CD4-positive, CD25-positive, alpha-beta regulatory T cell (primary cell): ENCODE data around the gene WNT2B. TPM values are rescaled to one million over a fixed set of nuclear protein-coding genes. Genes with fewer than 3 reads are reported as not detected.

Experiments used
- ATAC-seq, 2 donors: fragments of 150-1000 bp; cut with Tn5 transposase; one replicate each; pipeline ENCODE4 v1.10.0; 2021; ENCODE audit warnings: low read depth in 2 of 2, moderate number of reproducible peaks in 2 of 2, moderate library complexity in 1 of 2
- DNase-seq, 3 donors: peaks; one replicate each; pipeline versions ENCODE4 v3.0.0 to v3.0.0-alpha.2; 2012 to 2022; ENCODE audit warnings: mixed read lengths in 1 of 3
- H3K27ac ChIP-seq: one replicate; pipeline ENCODE4 v1.7.0; 2013; ENCODE audit warnings: mild to moderate bottlenecking, low read length; ENCODE audit not compliant: insufficient read depth, poor library complexity, severe bottlenecking
- H3K27me3 ChIP-seq: one replicate; pipeline ENCODE4 v1.7.0; 2013; ENCODE audit warnings: low read length; ENCODE audit not compliant: control insufficient read depth, insufficient read depth
- H3K36me3 ChIP-seq: one replicate; pipeline ENCODE4 v1.7.0; 2013; ENCODE audit warnings: mild to moderate bottlenecking, low read length, moderate library complexity; ENCODE audit not compliant: control insufficient read depth, insufficient read depth
- H3K4me1 ChIP-seq: 2 replicates; pipeline ENCODE4 v1.7.0; 2013; ENCODE audit warnings: mild to moderate bottlenecking, low read length; ENCODE audit not compliant: insufficient read depth, control insufficient read depth, poor library complexity, severe bottlenecking
- H3K4me3 ChIP-seq: one replicate; pipeline ENCODE4 v1.7.0; 2013; ENCODE audit warnings: low read depth, mild to moderate bottlenecking, low read length, moderate library complexity
- H3K9me3 ChIP-seq, 2 experiments: 1 replicate in 1 of 2; 2 replicates in 1 of 2; pipeline ENCODE4 v1.7.0; 2013; ENCODE audit warnings: low read length in 2 of 2, mild to moderate bottlenecking in 1 of 2, moderate library complexity in 1 of 2; ENCODE audit not compliant: control insufficient read depth in 2 of 2
- H3K27ac Mint-ChIP-seq, 3 donors: one replicate each; pipeline ENCODE4 v1.8.0; 2020 to 2022; ENCODE audit warnings: mild to moderate bottlenecking in 3 of 3, mixed read lengths in 3 of 3, moderate library complexity in 2 of 3
- H3K27me3 Mint-ChIP-seq: one replicate; pipeline ENCODE4 v1.8.0; 2022; ENCODE audit warnings: mild to moderate bottlenecking, mixed read lengths
- H3K36me3 Mint-ChIP-seq: one replicate; pipeline ENCODE4 v1.8.0; 2020; ENCODE audit warnings: mixed read lengths
- H3K4me1 Mint-ChIP-seq, 4 donors: one replicate each; pipeline ENCODE4 v1.8.0; 2020 to 2022; ENCODE audit warnings: mixed read lengths in 4 of 4, mild to moderate bottlenecking in 1 of 4
- H3K4me3 Mint-ChIP-seq, 4 donors: one replicate each; pipeline ENCODE4 v1.8.0; 2020 to 2022; ENCODE audit warnings: mild to moderate bottlenecking in 4 of 4, mixed read lengths in 4 of 4, moderate library complexity in 3 of 4
- H3K9me3 Mint-ChIP-seq, 7 donors: one replicate each; pipeline ENCODE4 v1.8.0; 2020 to 2022; ENCODE audit warnings: mixed read lengths in 7 of 7, mild to moderate bottlenecking in 3 of 7, moderate library complexity in 2 of 7
- polyA plus RNA-seq, 4 donors: library from polyadenylated mRNA; unstranded; fragments of 300-500 nt; fragmentation: Illumina TruSeq; gene quantifications; one replicate each; pipeline ENCODE4 v1.2.3, GENCODE V29; 2021
- total RNA-seq: library from RNA; stranded (reverse); gene quantifications from one replicate; pipeline ENCODE4 v1.2.3, GENCODE V29; 2022

The WNT2B gene
- total and polyA plus RNA-seq, 5 donors from 2014 or later: 0.01 to 1.2 (median 0.31) TPM; not detected in 1

DNA sequence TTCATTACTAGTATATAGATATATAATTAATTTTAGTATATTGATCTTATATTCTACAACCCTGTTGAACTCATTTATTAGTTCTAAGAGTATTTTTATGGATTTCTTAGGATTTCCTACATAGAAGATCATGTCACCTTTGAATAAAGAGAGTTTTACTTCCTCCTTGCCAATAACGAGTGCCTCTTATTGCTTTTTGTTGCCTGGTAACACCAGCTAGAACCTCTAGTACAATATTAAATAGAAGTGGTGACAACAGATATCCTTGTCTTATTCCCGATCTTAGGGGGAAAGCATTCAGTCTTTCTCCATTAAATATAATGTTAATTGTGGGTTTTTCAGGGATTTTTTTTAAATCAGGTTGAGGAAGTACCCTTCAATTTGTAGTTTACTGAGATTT, 40.8 kb downstream of the WNT2B start:
- ATAC-seq (no peak), DNase-seq (no peak)
- Histone ChIP-seq H3K27me3 (no peaks in the 10 kb centered on the region), H3K9me3 (no peaks in the 10 kb centered on the region), H3K4me3 (no peak overlapping the region), H3K36me3 (no peaks in the 10 kb centered on the region), H3K27ac (no peak overlapping the region), H3K4me1 (no peaks in the 10 kb centered on the region)
- H3K27ac Mint-ChIP-seq: no peak overlapping the region
- peaks cover 23% of the 10 kb centered on the region for H3K36me3 Mint-ChIP-seq
- no peaks in the 10 kb centered on the region for H3K4me1 Mint-ChIP-seq
- no peak overlapping the region for H3K4me3 Mint-ChIP-seq
- H3K27me3 Mint-ChIP-seq: no peaks in the 10 kb centered on the region
- H3K9me3 Mint-ChIP-seq: no peaks in the 10 kb centered on the region

DNA sequence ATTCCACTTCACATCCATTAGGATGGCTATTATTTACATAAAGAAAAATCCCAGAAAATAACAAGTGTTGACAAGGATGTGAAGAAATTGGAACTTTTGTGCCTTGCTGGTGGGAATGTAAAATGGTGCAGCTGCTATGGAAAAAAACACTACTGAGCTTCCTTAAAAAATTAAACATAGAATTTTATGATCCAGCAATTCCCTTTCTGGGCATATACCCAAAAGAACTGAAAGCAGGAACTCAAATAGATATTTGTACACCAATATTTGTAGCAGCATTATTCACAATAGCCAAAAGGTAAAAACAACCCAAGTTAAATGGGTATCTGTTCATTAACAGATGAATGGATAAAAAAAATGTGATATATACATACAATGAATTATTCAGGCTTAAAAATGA, 45.6 kb downstream of the WNT2B start:
- no peaks in the 10 kb centered on the region for H3K4me1 ChIP-seq
- no peak overlapping the region for H3K4me3 ChIP-seq
- Mint-ChIP-seq H3K4me1 (peaks cover 2 to 9% (median 5%) of the 10 kb centered on the region in 4 donors), H3K36me3 (peaks cover 20% of the 10 kb centered on the region), H3K27ac (no peak overlapping the region), H3K4me3 (no peak overlapping the region), H3K9me3 (no peaks in the 10 kb centered on the region), H3K27me3 (no peaks in the 10 kb centered on the region)
- peaks cover 2% of the 10 kb centered on the region for H3K36me3 ChIP-seq
- ATAC-seq (no peak), DNase-seq (no peak)
- no peak overlapping the region for H3K27ac ChIP-seq
- no peaks in the 10 kb centered on the region for H3K9me3 ChIP-seq
- no peaks in the 10 kb centered on the region for H3K27me3 ChIP-seq

DNA sequence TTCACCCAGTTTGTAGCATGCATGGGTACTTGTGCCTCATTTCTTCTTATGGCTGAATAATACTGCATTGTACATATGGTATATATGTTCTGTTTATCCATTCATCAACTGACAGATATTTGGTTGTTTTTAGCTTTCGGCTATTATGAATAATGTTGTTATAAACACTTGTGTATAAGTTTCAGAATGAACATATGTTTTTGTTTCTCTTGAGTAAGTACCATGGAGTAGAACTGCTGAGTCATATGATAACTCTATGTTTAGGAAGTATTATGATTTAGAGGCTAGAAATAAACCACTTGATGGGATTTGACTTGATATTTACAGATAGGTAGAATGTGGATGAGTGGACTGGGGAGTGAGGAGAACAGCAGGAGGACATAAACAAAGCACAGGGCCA, 48.6 kb downstream of the WNT2B start:
- no peak overlapping the region for H3K27ac Mint-ChIP-seq

DNA sequence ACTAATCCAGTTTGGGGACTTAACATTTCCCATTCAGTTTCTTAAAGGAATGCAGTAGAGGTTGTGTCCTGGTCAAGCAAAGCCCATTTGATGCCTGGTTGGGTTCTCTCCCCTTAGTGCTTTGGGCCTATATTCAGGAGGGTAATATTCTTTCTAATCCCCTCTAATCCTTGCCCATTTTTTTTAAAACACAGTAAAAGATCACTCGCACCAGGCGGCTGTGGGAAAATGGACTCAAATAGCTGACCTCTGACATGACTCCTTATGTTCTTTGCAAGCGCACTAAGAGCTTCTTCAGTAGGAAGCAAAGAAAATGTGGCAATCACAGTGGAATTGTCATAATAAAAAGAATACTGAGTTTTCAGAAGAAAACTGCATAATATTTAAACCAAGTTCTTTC, 49.9 kb downstream of the WNT2B start:
- Mint-ChIP-seq H3K36me3 (peaks cover 13% of the 10 kb centered on the region), H3K27me3 (no peaks in the 10 kb centered on the region), H3K9me3 (no peaks in the 10 kb centered on the region), H3K27ac (no peak overlapping the region), H3K4me3 (no peak overlapping the region), H3K4me1 (peaks cover 2 to 13% (median 6%) of the 10 kb centered on the region in 4 donors)
- Histone ChIP-seq H3K4me1 (no peaks in the 10 kb centered on the region), H3K27ac (no peak overlapping the region), H3K36me3 (peaks cover 2% of the 10 kb centered on the region), H3K9me3 (no peaks in the 10 kb centered on the region), H3K4me3 (no peak overlapping the region), H3K27me3 (no peaks in the 10 kb centered on the region)
- no peak for DNase-seq
- ATAC-seq: no peak

More for the DNA sequence above, 48.6 kb downstream of the WNT2B start:
- peaks cover 2% of the 10 kb centered on the region for H3K36me3 ChIP-seq
- no peaks in the 10 kb centered on the region for H3K4me1 ChIP-seq
- Mint-ChIP-seq H3K4me3 (no peak overlapping the region), H3K4me1 (peaks cover 2 to 9% (median 6%) of the 10 kb centered on the region in 4 donors), H3K9me3 (no peaks in the 10 kb centered on the region), H3K36me3 (peaks cover 13% of the 10 kb centered on the region), H3K27me3 (no peaks in the 10 kb centered on the region)
- ATAC-seq (no peak), DNase-seq (peak in 1 of 3 donors; percentile 15)
- no peak overlapping the region for H3K27ac ChIP-seq
- H3K9me3 ChIP-seq: no peaks in the 10 kb centered on the region
- no peak overlapping the region for H3K4me3 ChIP-seq
- H3K27me3 ChIP-seq: no peaks in the 10 kb centered on the region

DNA sequence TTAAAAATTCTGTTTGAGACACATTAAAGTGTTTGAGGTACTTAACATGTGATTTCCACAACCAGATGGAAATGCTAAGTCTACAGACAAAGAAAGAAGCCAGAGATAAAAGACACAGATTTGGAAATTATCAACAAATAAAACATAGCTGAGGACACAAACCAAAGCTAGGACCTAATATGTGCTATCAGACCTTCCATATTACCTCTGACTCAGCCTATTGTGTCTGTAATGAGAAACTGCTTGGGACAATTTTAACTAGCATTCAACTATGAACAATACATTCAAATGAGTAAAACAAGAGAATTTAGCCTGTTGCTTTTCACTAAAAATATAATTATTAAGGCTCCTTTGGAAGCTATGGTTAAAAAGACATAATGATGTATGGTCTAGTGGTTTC, 54.6 kb downstream of the WNT2B start:
- Histone ChIP-seq H3K9me3 (no peaks in the 10 kb centered on the region), H3K4me3 (no peak overlapping the region), H3K4me1 (no peaks in the 10 kb centered on the region), H3K27ac (no peak overlapping the region), H3K36me3 (peaks cover 2% of the 10 kb centered on the region), H3K27me3 (no peaks in the 10 kb centered on the region)
- H3K27ac Mint-ChIP-seq: no peak overlapping the region
- no peak for ATAC-seq
- peaks cover 0 to 2% (median 0%) of the 10 kb centered on the region in 7 donors for H3K9me3 Mint-ChIP-seq
- no peak for DNase-seq
- peaks cover 15% of the 10 kb centered on the region for H3K36me3 Mint-ChIP-seq
- H3K27me3 Mint-ChIP-seq: no peaks in the 10 kb centered on the region
- no peak overlapping the region for H3K4me3 Mint-ChIP-seq
- peaks cover 0 to 7% (median 4%) of the 10 kb centered on the region in 4 donors for H3K4me1 Mint-ChIP-seq

DNA sequence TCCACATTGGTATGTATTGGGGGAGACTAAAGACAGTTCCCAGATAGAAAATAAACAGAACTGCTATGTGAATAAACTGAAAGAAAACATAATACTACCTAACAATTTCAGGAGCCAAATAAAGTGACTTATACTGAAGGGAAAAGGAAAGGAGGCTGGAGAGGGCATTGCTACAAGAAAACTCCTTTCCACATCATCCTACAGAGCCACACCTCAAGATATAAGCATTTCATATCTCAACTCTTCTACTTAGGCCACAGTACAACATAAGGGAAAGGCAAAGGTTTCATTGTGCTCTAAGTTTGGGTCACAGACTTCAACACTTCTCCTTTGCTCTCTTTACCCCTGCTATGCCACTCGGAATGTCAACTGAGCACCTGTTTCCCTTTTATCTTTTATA, 55.3 kb downstream of the WNT2B start:
- ATAC-seq (no peak), DNase-seq (no peak)
- no peaks in the 10 kb centered on the region for H3K27me3 Mint-ChIP-seq
- H3K27ac ChIP-seq: no peak overlapping the region
- H3K4me3 ChIP-seq: no peak overlapping the region
- H3K9me3 Mint-ChIP-seq: peaks cover 0 to 2% (median 0%) of the 10 kb centered on the region in 7 donors
- H3K4me3 Mint-ChIP-seq: no peak overlapping the region
- H3K9me3 ChIP-seq: no peaks in the 10 kb centered on the region
- no peak overlapping the region for H3K27ac Mint-ChIP-seq
- H3K4me1 Mint-ChIP-seq: peaks cover 0 to 7% (median 4%) of the 10 kb centered on the region in 4 donors
- H3K27me3 ChIP-seq: no peaks in the 10 kb centered on the region
- H3K36me3 ChIP-seq: no peaks in the 10 kb centered on the region
- no peaks in the 10 kb centered on the region for H3K4me1 ChIP-seq
- peaks cover 17% of the 10 kb centered on the region for H3K36me3 Mint-ChIP-seq

DNA sequence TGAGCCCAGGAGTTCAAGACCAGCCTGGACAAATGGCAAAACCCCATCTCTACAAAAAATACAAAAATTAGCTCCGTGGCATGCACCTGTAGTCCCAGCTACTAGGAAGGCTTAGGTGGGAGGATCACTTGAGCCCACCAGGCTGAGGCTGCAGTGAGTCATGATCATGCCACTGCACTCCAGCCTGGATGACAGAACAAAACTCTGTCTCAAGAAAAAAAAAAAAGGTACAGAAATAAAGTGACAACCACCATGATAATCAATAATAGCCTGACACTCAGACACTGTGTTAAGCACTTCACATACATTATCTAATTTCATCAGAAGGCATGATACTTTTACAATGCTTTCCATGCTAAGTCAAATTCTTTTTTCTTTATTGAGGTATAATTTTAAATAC, 57.0 kb downstream of the WNT2B start:
- Histone ChIP-seq H3K36me3 (no peaks in the 10 kb centered on the region), H3K9me3 (no peaks in the 10 kb centered on the region), H3K4me3 (no peak overlapping the region), H3K4me1 (no peaks in the 10 kb centered on the region), H3K27ac (no peak overlapping the region), H3K27me3 (no peaks in the 10 kb centered on the region)
- ATAC-seq (no peak), DNase-seq (no peak)
- Mint-ChIP-seq H3K27ac (peak overlapping the region in 1 of 3 donors; percentile 35), H3K36me3 (peaks cover 24% of the 10 kb centered on the region), H3K4me1 (peaks cover 0 to 7% (median 5%) of the 10 kb centered on the region in 4 donors), H3K4me3 (no peak overlapping the region), H3K9me3 (peaks cover 0 to 2% (median 0%) of the 10 kb centered on the region in 7 donors), H3K27me3 (no peaks in the 10 kb centered on the region)

DNA sequence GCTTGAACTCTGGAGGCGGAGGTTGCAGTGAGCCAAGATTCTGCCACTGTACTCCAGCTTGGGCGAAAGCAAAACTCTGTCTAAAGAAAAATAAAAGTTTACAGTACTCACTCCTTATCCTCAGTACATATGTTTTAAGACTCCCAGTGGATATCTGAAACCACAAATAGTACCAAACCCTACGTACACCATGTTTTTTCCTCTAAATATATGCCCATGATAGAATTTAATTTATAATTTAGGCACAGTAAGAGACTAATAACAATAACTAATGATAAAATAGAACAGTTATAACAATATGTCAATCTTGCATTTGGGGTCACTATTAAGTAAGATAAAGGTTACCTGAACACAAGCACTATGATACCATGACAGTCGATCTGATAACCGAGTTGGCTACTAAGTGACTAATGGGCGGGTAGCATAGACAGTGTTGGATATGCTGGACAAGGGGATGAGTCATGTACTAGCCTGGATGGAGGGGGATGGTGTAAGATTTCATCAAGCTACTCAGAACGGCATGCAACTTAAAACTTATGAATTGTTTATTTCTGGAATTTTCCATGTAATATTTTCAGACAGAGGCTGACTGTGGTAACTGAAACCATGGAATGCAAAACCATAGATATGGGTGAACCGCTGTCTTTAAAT, 66.5 kb downstream of the WNT2B start:
- Mint-ChIP-seq H3K4me3 (peak overlapping the region in 1 of 4 donors; percentile 48), H3K27ac (peak overlapping the region in 1 of 3 donors; percentile 46), H3K9me3 (peaks cover 0 to 3% (median 0%) of the 10 kb centered on the region in 7 donors), H3K27me3 (no peaks in the 10 kb centered on the region), H3K4me1 (peaks cover 2 to 11% (median 4%) of the 10 kb centered on the region in 4 donors), H3K36me3 (peaks cover 38% of the 10 kb centered on the region)
- H3K27ac ChIP-seq: no peak overlapping the region
- no peaks in the 10 kb centered on the region for H3K9me3 ChIP-seq
- H3K27me3 ChIP-seq: no peaks in the 10 kb centered on the region
- H3K4me1 ChIP-seq: no peaks in the 10 kb centered on the region
- H3K36me3 ChIP-seq: peaks cover 9% of the 10 kb centered on the region
- DNase-seq (no peak), ATAC-seq (no peak)
- H3K4me3 ChIP-seq: no peak overlapping the region
